B cell (primary cell): ENCODE results near the gene PROB1. TPM values are rescaled to one million over a fixed set of nuclear protein-coding genes. Genes with fewer than 3 reads are reported as not detected.

ENCODE experiments used
- ATAC-seq: fragments of 200-7000 bp; cut with Tn5 transposase; one replicate; pipeline ENCODE4 v1.10.0; 2021; ENCODE audit warnings: low read depth, mild to moderate bottlenecking, moderate number of reproducible peaks, moderate library complexity
- CTCF ChIA-PET: fragments of 350-600 bp; sonication (Branson Sonifier 250); formaldehyde crosslinking; loops from one replicate; lab custom pipeline; 2021; ENCODE audit warnings: antibody characterized with exemption, inconsistent platforms; lab: Charles Lee
- POLR2A ChIA-PET: fragments of 350-600 bp; sonication (Branson Sonifier 250); formaldehyde crosslinking; loops from one replicate; lab custom pipeline; 2021; ENCODE audit warnings: antibody characterized with exemption; lab: Charles Lee
- DNase-seq: peaks from one replicate; pipeline ENCODE4 v3.0.0; 2013
- H2AFZ ChIP-seq: 2 replicates; pipeline ENCODE4 v1.6.1; 2012; ENCODE audit warnings: mild to moderate bottlenecking, low read depth, low read length; ENCODE audit not compliant: insufficient read depth, poor library complexity, severe bottlenecking
- H3K27ac ChIP-seq, 2 donors: 1 replicate in 1 of 2; 2 replicates in 1 of 2; pipeline ENCODE4 v1.5.1; 2012 to 2013; ENCODE audit warnings: low read length in 2 of 2, mild to moderate bottlenecking in 2 of 2, moderate library complexity in 1 of 2
- H3K27me3 ChIP-seq, 4 experiments: fragments of 200-600 bp in 1 of 4; sonication (generic) in 1 of 4; replicated peaks in 1 of 4; 1 replicate in 2 of 4; 2 replicates in 2 of 4; pipeline versions ENCODE4 v1.6.1 to v1.7.0; 2013 to 2016; ENCODE audit warnings: low read length in 3 of 4, mild to moderate bottlenecking in 2 of 4, mixed read lengths in 1 of 4, moderate library complexity in 1 of 4; ENCODE audit not compliant: insufficient read depth in 4 of 4, control insufficient read depth in 3 of 4; ENCODE audit errors: control extremely low read depth in 1 of 4
- H3K36me3 ChIP-seq, 2 experiments: replicated peaks in 1 of 2; 1 replicate in 1 of 2; 2 replicates in 1 of 2; pipeline versions ENCODE4 v1.6.1 to v1.7.1; 2013; ENCODE audit warnings: low read length in 1 of 2; ENCODE audit not compliant: insufficient read depth in 2 of 2, control insufficient read depth in 1 of 2; ENCODE audit errors: control extremely low read depth in 1 of 2, extremely low read depth in 1 of 2
- H3K4me1 ChIP-seq, 2 donors: fragments of 200-600 bp in 1 of 2; sonication (generic) in 1 of 2; 1 replicate in 1 of 2; 2 replicates in 1 of 2; pipeline versions ENCODE4 v1.5.1 to v1.6.1; 2013 to 2017; ENCODE audit warnings: low read length in 2 of 2; ENCODE audit not compliant: control insufficient read depth in 2 of 2, insufficient read depth in 2 of 2
- H3K4me2 ChIP-seq: replicated peaks from 2 replicates; pipeline ENCODE3; 2012; ENCODE audit warnings: mild to moderate bottlenecking, low read depth, low read length; ENCODE audit not compliant: poor library complexity, severe bottlenecking
- H3K4me3 ChIP-seq, 5 experiments: fragments of 200-600 bp in 1 of 5; sonication (generic) in 1 of 5; 1 replicate in 3 of 5; 2 replicates in 2 of 5; pipeline versions ENCODE4 v1.5.1 to v1.7.0; 2011 to 2016; ENCODE audit warnings: low read length in 4 of 5, mild to moderate bottlenecking in 4 of 5, low read depth in 2 of 5, control low read depth in 1 of 5, moderate library complexity in 1 of 5; ENCODE audit not compliant: insufficient read depth in 1 of 5; ENCODE audit errors: control extremely low read depth in 1 of 5, extremely low read depth in 1 of 5
- H3K79me2 ChIP-seq: fragments of 200-600 bp; sonication (generic); one replicate; pipeline ENCODE4 v1.6.0; 2016; ENCODE audit warnings: low read length; ENCODE audit not compliant: control insufficient read depth, insufficient read depth
- H3K9ac ChIP-seq: fragments of 200-600 bp; sonication (generic); 2 replicates; pipeline ENCODE4 v1.6.1; 2017; ENCODE audit warnings: mild to moderate bottlenecking, low read length, moderate library complexity
- H3K9me3 ChIP-seq, 3 donors: one replicate each; pipeline versions ENCODE4 v1.6.1 to v1.7.1; 2013; ENCODE audit warnings: low read length in 2 of 3; ENCODE audit not compliant: control insufficient read depth in 2 of 3, insufficient read depth in 1 of 3; ENCODE audit errors: control extremely low read depth in 1 of 3
- H4K20me1 ChIP-seq: 2 replicates; pipeline ENCODE4 v1.6.0; 2012; ENCODE audit warnings: mild to moderate bottlenecking, low read length; ENCODE audit not compliant: insufficient read depth, control insufficient read depth, poor library complexity, severe bottlenecking
- H3K27ac Mint-ChIP-seq: one replicate; pipeline ENCODE4 v1.8.0; 2021; ENCODE audit warnings: mixed read lengths
- H3K27me3 Mint-ChIP-seq: one replicate; pipeline ENCODE4 v1.8.0; 2021; ENCODE audit warnings: mixed read lengths
- H3K4me1 Mint-ChIP-seq: one replicate; pipeline ENCODE4 v1.8.0; 2021; ENCODE audit warnings: mixed read lengths
- H3K4me3 Mint-ChIP-seq: one replicate; pipeline ENCODE4 v1.8.0; 2021; ENCODE audit warnings: mixed read lengths
- H3K9me3 Mint-ChIP-seq: one replicate; pipeline ENCODE4 v1.8.0; 2022; ENCODE audit warnings: mixed read lengths; ENCODE audit not compliant: insufficient read depth
- EZH2 ChIP-seq: IDR thresholded peaks from 2 replicates; pipeline ENCODE4 v1.6.1; 2012; ENCODE audit warnings: borderline replicate concordance, low read depth, mild to moderate bottlenecking, moderate library complexity, low read length; ENCODE audit not compliant: insufficient read depth, poor library complexity, severe bottlenecking
- WGBS: methylation state at CpG from one replicate; pipeline ENCODE4 v1.1.5; 2013; ENCODE audit warnings: missing lambda C conversion rate; ENCODE audit not compliant: insufficient coverage; 5-methylcytosine and 5-hydroxymethylcytosine counted together
- intact Hi-C: fragments of 100-400 bp; cut with micrococcal nuclease; formaldehyde crosslinking; loops from one replicate; pipeline ENCODE4 v1.10.0; 2022
- polyA plus RNA-seq: library from polyadenylated mRNA; depleted of rRNA; stranded (reverse); fragments of >200 nt; gene quantifications from 2 replicates; pipeline ENCODE4 v1.2.3, GENCODE V29; 2012
- total RNA-seq, 2 donors: library from RNA; stranded (reverse); fragments of 120-200 nt in 1 of 2; gene quantifications; 1 replicate in 1 of 2; 2 replicates in 1 of 2; pipeline versions ENCODE4 v1.2.3 to v1.2.4, GENCODE V29; 2013 to 2022
- TF ChIP-seq, protein P1 (sequence below): fragments of 200-600 bp; IDR thresholded peaks from one replicate; pipeline ENCODE4 v1.8.0; 2022; ENCODE audit warnings: antibody characterized with exemption, mild to moderate bottlenecking

Gene PROB1
- total and polyA plus RNA-seq, 2 donors (not counting 1 experiment from before 2014, with no cell fraction given): 1.2 to 3.7 TPM

DNA sequence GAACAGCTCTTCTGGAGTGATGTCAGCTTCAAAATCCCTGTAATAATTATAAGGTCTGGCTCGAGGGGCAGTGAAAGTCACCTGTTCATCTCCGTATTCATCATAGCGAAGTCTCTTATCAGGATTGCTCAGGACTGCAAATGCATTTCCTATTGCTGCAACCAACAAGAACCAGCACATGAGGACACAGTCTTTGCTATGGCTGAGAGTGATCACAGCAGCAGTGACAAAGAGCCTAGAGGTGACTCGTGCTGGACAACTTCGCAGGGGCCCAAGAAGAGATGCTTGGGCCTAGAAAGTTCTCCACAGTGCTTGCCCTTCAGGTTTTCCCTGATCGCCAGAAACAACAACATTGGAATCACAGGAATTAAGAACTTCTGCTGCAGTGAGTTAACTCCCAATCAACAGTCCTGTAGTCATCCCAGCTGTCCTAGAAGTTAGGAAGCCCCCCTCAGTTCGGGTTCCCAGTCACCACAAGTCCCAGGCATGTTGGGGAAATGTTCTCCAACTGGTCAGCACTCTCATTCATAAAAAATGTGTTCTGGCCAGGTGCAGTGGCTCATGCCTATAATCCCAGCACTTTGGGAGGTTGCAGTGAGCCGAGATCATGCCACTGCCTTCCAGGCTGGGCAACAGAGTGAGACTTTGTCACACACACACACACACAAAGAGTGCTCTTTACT lies 31.4 kb upstream of the PROB1 start:
- H4K20me1 ChIP-seq: no peaks in the 10 kb centered on the region
- Mint-ChIP-seq H3K27ac (no peak overlapping the region), H3K9me3 (no peaks in the 10 kb centered on the region), H3K4me3 (no peak overlapping the region), H3K27me3 (no peaks in the 10 kb centered on the region), H3K4me1 (peaks cover 2% of the 10 kb centered on the region)
- TF ChIP-seq EZH2: no peak
- H3K27ac ChIP-seq: no peak overlapping the region
- intact Hi-C loops: no loop called here
- POLR2A ChIA-PET: no interaction called here
- DNase-seq (no peak), ATAC-seq (no peak)
- no peak overlapping the region for H3K4me2 ChIP-seq
- CTCF ChIA-PET: interaction anchor here (1.0 kb wide), 2 partner anchors 16 to 86 kb away, joined by 3 to 4 read pairs; no protein-coding TSS in a partner anchor
- H3K27me3 ChIP-seq: no peaks in the 10 kb centered on the region
- H3K9me3 ChIP-seq: no peaks in the 10 kb centered on the region
- H3K4me3 ChIP-seq: no peak overlapping the region
- H2AFZ ChIP-seq: no peak overlapping the region
- no peaks in the 10 kb centered on the region for H3K4me1 ChIP-seq
- H3K79me2 ChIP-seq: no peaks in the 10 kb centered on the region
- WGBS: 87% methylated on average over 7 of the region's 8 CpGs
- peaks cover 0 to 8% of the 10 kb centered on the region in 2 experiments for H3K36me3 ChIP-seq
- no peak overlapping the region for H3K9ac ChIP-seq

DNA sequence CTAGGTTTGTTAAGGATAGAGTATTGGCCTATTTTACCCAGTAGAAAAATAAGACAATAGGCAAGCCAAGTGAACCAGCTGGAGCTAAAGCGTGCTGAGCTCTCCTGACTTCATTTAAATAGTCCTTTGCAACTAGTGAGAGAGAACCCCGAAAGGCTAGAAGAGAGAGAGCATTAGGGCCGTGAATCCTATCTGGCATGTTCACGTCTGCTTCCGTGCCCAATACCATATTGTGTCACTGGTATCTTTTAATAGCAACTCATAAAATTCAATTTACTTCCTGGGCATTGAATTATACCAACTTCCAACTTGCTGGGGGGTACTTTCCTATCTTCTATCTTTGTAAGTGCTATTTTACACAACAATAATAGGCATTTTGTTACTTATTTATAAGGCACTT lies 30.6 kb upstream of the PROB1 start:
- Mint-ChIP-seq H3K9me3 (no peaks in the 10 kb centered on the region), H3K4me3 (no peak overlapping the region), H3K4me1 (peaks cover 2% of the 10 kb centered on the region), H3K27ac (no peak overlapping the region), H3K27me3 (no peaks in the 10 kb centered on the region)
- Histone ChIP-seq H3K36me3 (peaks cover 0 to 8% of the 10 kb centered on the region in 2 experiments), H3K4me3 (no peak overlapping the region), H3K27ac (no peak overlapping the region), H3K4me2 (no peak overlapping the region), H3K4me1 (no peaks in the 10 kb centered on the region), H3K79me2 (no peaks in the 10 kb centered on the region), H2AFZ (no peak overlapping the region), H3K27me3 (no peaks in the 10 kb centered on the region), H4K20me1 (no peaks in the 10 kb centered on the region), H3K9ac (no peak overlapping the region), H3K9me3 (no peaks in the 10 kb centered on the region)
- intact Hi-C loops: no loop called here
- ATAC-seq (no peak), DNase-seq (no peak)
- no peak for TF ChIP-seq EZH2
- TF ChIP-seq, protein P1, sequence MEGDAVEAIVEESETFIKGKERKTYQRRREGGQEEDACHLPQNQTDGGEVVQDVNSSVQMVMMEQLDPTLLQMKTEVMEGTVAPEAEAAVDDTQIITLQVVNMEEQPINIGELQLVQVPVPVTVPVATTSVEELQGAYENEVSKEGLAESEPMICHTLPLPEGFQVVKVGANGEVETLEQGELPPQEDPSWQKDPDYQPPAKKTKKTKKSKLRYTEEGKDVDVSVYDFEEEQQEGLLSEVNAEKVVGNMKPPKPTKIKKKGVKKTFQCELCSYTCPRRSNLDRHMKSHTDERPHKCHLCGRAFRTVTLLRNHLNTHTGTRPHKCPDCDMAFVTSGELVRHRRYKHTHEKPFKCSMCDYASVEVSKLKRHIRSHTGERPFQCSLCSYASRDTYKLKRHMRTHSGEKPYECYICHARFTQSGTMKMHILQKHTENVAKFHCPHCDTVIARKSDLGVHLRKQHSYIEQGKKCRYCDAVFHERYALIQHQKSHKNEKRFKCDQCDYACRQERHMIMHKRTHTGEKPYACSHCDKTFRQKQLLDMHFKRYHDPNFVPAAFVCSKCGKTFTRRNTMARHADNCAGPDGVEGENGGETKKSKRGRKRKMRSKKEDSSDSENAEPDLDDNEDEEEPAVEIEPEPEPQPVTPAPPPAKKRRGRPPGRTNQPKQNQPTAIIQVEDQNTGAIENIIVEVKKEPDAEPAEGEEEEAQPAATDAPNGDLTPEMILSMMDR: no peak
- ChIA-PET POLR2A (no interaction called here), CTCF (interaction anchor here (1.0 to 8.0 kb wide), 3 partner anchors 15 to 90 kb away, joined by 3 to 168 read pairs (median 4); no protein-coding TSS in a partner anchor)
- 90% methylated on average over 4 of the region's 5 CpGs for WGBS
